ENCODE data around the gene CARD9.
"Not testable (repeated sequence)": the region's sequence is repeated elsewhere in the genome, so short reads cannot be mapped to it uniquely, and the experiment has no call there.

Gene CARD9

GRCh38 chr9:136362450-136362784 lies 11.1 kb downstream of the CARD9 start:
- no peak for DNase-seq

GRCh38 chr9:136361754-136362449 lies 11.6 kb downstream of the CARD9 start:
- DNase-seq, result no peak

GRCh38 chr9:136361047-136361753 lies 12.3 kb downstream of the CARD9 start:
- DNase-seq, result no peak

GRCh38 chr9:136359774-136360718 lies 13.4 kb downstream of the CARD9 start:
- DNase-seq, result no peak

GRCh38 chr9:136358888-136359287 lies 14.6 kb downstream of the CARD9 start:
- DNase-seq, result no peak

GRCh38 chr9:136358016-136358415 lies 15.5 kb downstream of the CARD9 start:
- no peak for DNase-seq

- DNase-seq, result no peak
These were observed 16.2 kb downstream of the CARD9 start for GRCh38 chr9:136357202-136357725.

- DNase-seq, result no peak
These were observed 17.6 kb downstream of the CARD9 start for GRCh38 chr9:136355616-136356557.

- DNase-seq, result no peak
These were observed 18.8 kb downstream of the CARD9 start for GRCh38 chr9:136354592-136355085.

- DNase-seq, result no peak
These were observed 19.5 kb downstream of the CARD9 start for GRCh38 chr9:136353757-136354488.

GRCh38 chr9:136353088-136353487 lies 20.4 kb downstream of the CARD9 start:
- no peak for DNase-seq

- no peak for DNase-seq
These were observed 20.8 kb downstream of the CARD9 start for GRCh38 chr9:136352682-136353081.

- not testable (repeated sequence) for DNase-seq
These were observed 21.6 kb downstream of the CARD9 start for GRCh38 chr9:136351868-136352267.

- DNase-seq, result no peak
These were observed 22.1 kb downstream of the CARD9 start for GRCh38 chr9:136351252-136351800.

GRCh38 chr9:136349546-136349945 lies 23.9 kb downstream of the CARD9 start:
- no peak for DNase-seq

- no peak for DNase-seq
These were observed 24.8 kb downstream of the CARD9 start for GRCh38 chr9:136348691-136349090.

- DNase-seq, result no peak
These were observed 25.8 kb downstream of the CARD9 start for GRCh38 chr9:136347472-136348256.

- no peak for DNase-seq
These were observed 26.5 kb downstream of the CARD9 start for GRCh38 chr9:136346927-136347465.

GRCh38 chr9:136346157-136346481 lies 27.4 kb downstream of the CARD9 start:
- no peak for DNase-seq

Data from CD4-positive, alpha-beta T cell treated with Interleukin-10 for 1 hour (primary cell).